ENCODE data around the gene EXD3.

The EXD3 gene

DNA sequence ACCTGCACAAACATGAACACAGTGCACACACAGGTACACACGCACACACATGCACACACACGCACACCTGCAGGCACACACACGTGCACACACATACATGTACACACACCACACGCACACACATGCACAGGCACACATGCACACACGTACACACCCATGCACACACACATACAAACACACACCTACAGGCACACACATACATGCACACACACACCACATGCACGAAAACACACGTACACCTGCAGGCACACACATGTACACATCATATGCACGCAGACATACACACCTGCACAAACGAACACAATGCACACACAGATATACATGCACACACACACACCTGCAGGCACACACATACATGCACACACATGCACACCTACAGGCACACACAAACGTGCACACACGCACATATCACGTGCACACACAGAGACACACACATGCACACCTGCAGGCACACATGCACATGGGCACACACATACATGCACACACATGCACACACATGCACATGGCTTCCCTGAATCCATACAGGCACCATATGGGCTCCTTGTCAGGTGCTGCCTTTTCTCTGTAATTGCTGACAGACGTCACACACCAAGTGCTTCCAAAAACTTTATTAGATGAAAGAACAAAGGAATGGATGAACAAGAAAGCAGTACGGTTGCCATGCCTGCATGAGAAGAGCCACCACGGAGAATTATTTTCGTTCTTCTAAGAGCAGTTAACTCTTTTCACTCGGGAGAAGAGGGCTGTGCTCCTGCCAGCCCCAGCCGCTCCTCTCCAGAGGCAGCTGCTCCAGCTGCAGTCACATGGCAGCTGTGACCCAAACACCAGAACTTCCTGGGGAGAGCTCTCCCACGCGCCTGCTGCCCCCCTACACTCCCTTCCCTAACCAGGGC, 57.2 kb downstream of the EXD3 start:
- peak; percentile 25 for DNase-seq (ENCODE audit: low spot score)

DNA sequence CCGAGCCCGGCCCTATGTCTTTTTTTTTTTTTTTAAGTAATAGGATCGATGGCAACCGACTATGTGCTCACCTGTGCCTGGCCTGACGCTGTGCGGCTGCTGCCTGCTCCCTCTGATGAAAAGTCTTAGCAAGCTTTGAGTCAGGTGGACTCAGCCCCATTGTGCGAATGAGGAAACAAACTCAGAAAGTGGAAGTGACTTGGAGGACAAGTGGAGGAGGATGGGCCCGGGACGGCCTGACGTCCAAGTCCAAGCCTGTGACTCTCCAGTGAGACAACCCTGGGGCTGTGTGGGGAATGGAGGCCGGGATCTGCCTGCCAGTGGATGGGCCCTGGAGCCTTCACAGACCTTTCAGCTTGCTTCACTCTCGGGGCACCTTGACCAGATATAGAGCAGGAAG, 57.9 kb downstream of the EXD3 start:
- no peak for DNase-seq (ENCODE audit: low spot score)

DNA sequence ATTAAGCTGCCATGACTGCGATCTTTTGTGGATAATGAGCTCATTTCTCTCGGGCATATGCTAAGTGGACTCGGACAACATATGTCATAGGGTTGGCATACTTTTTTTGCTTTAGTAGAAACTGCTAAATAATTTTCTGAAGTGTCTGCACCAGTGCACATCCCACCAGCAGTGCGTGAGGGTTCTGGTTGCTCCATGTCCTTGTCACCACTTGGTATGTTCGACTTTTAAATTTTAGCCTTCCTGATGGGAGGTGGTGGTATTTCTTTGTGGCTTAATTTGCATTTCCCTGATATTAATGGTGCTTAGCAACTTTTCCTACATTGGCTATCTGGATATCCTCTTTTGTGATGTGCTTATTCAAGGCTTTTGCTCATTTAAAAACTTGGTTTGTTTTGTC, 63.1 kb downstream of the EXD3 start:
- no peak for DNase-seq (ENCODE audit: low spot score)

DNA sequence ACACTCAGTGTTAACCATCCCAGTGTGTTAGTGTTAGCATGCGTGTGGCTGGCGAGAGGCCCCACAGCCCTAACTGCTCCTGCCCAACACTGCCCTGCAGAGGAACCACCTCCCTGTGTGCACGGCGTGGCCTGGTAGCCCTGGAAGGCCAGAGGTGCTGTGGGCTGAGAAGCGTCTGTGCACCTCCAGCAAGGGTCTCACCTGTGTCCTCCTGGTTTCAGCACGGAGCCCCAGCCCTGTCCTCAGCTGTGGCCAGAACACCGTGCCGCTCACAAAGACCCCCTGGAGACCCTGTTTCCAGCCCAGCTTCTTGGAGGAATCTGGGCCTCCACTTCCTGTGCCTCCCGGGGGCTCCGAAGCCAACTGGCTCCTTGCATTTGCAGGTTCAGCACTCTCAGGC, 64.8 kb downstream of the EXD3 start:
- DNase-seq (ENCODE audit: low spot score) = no peak

DNA sequence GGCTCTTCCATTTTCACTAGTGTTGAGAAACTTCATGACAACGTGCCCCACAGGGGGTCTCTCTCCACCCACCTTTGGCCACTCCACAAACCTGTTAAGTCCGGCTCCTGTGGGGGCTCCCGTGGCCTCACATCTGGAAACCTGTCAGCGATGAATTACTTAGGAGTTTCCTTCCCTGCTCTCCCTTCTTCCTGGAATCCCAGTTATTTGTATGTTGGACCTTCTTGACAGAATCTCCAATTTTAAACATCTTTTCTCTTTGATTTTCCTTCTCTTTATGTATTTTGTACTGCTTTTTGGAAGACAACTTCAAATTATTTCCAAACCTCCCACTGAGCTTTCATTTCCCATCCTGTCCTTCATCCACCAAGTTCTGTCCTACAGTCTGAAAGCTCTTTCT, 65.8 kb downstream of the EXD3 start:
- no peak for DNase-seq (ENCODE audit: low spot score)

DNA sequence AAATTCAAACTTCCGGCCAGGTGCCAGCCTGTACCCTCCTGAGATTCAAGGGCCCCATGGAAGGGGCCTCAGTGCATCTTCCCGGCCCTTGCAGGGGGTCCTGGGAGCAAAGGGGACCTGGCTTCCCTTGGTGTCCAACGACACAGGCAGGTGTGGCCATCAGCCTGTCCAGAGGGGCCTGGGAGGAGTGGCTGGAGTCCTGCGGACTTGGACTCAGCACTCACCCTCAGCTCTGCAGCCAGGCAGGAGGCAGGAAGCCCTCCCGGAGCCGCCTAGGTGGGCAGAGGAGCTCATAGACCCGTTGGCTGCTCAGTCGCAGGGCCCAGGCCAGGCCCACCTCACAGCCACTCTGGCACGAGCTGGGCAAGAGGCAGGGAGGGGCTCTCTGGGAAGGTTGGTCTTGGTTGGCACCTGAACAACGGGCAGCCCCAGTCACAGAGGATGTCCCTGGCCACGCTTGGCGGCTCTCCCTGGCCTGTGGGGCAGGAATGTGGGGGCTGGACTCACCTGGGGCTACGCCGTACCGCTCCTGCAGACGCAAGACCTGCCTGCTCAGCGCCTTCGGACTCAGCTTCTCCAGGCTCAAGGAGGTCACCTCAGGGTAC, 67.1 kb downstream of the EXD3 start:
- DNase-seq (ENCODE audit: low spot score) = no peak

DNA sequence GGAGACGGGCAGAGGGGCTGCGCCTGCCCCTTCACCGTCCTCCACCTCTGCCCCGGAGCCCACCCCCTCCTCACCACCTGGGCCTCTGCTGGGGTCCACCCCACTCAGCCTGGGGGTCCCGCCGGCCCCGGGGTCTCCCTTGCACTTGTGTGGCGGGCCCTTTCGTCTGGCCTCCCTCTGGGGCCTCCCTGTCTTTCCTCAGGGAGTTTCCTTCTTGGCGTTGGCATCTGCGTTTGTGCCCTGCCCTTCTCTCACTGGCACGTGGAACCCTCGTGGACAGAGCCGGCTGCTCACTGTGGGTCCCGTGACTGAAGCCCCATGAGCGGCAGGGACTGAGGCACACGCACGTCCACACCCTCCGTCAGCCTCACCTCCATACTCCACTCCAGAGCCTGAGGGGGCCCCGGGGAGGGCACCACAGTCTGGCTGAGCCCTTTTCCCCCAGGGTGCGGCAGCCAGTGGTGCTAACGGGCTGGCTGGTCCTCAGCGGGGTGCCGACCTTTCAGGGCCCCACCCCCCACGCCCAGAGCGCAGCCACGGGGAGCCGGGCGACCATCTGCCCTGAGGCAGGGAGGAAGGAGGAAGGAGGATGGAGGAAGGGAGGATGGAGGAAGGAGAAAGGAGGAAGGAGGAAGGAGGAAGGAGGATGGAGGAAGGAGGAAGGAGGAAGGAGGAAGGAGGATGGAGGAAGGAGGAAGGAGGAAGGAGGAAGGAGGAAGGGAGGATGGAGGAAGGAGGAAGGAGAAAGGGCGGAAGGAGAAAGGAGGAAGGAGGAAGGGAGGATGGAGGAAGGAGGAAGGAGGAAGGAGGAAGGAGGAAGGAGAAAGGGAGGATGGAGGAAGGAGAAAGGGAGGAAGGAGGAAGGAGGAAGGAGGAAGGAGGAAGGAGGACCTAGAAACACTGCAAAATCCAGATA, 67.9 kb downstream of the EXD3 start:
- no peak for DNase-seq (ENCODE audit: low spot score)

DNA sequence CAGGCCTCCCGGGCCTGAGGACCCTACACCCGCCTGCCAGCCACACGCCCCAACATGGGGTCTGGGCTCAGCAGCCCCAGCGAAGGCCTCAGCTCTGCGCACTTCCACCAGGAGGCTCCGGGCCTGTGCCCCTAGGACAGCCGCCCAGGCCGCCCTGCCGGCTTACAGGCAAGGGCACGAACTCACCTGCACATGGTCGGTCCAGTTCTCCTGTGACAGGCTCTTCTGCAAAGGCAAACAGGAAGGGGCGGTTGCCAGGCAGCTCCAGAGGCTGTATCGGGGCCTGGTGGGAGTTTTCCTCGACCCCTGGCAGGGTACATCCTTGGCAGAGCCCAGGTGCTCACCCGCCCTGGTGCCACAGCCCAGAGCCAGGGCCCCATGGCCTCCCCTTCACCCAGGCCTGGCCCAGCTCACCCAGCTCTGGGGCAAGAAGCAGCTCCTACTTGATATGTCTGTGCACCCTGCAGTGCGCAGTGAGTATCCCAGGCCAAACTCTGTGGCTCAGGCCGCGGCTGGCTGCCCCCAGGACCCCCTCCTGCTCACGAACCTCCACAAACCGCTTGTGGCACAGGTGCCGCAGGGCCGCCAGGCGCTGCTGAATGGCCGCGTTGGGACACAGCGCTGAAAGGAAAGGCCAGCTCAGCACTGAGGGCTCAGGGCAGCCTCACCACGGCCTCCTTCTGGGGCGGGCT, 68.7 kb downstream of the EXD3 start:
- DNase-seq (ENCODE audit: low spot score) = peak; percentile 57

DNA sequence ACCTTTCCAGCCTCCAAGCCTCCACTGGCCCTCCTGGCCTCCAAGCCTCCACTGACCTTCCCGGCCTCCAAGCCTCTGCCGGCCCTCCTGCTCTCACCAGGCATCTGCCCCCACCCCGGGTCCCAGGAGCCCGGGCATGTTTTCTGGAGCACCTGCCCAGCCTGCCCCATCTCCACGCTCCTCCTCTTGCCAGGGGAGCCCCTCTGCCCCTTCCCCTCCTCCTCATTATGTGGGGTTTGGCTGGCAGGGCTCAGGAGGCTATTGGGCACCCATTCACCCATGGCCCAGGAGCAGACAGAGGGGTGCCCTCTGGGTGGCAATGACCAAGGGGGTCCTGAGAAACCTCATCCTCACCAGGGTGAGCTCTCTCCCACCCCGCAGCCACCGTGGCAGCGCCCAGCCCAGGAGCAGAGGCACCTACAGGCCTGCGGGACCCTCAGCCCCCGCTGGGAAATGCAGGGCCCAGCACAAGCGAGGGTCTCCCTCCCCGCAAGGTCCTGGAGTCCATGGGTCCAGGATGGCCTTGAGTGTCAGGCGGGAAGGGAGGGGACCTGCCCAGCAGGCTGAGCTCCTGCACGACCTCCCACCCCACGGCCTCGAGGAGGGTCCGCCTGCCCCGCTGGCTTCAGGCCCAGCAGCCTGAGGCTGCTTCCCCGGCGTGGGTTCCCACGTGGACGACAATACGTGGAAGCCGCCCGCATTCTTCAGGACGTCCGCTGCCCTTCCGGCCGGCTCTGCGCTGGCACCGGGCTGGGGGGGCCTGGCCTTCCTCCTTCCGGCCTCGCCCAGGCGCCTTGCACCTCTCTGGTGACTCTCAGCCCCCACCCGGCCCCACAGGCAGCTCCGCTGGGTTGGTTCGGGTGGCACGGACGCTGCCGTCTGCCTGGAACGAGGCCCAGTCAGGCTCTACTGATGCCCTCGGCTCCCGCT, 69.5 kb downstream of the EXD3 start:
- peak; percentile 61 for DNase-seq (ENCODE audit: low spot score)

DNA sequence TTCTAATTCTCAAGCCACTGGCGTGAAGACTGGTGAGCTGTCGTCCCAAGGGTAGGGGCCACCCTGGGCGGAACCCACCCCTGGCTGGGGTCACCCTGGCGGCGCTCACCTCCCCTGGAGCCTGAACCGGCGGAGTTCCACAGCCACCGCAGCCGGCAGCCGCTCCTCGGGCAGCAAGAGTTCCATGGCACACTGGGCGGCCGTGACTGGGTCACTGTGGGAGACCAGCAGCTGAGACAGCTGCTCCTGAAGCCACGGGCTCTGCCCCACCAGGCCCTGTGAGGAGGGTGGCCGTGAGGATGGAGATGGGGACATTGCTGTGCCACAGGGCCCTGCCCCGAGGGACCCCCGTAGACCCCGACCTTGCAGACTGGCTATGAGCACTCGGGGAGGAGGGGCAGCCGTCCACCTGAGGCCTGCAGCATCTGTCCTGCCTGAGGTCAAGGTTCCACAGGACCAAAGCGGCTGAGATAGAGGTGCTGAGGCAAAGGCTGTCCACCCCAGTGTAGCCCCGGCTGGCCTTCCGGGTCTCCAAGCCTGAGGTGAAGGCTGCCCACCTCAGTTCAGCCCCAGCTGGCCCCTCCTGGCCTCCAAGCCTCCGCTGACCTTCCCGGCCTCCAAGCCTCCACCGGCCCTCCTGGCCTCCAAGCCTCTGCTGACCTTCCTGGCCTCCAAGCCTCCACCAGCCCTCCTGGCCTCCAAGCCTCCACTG, 70.3 kb downstream of the EXD3 start:
- DNase-seq (ENCODE audit: low spot score) = no peak

DNA sequence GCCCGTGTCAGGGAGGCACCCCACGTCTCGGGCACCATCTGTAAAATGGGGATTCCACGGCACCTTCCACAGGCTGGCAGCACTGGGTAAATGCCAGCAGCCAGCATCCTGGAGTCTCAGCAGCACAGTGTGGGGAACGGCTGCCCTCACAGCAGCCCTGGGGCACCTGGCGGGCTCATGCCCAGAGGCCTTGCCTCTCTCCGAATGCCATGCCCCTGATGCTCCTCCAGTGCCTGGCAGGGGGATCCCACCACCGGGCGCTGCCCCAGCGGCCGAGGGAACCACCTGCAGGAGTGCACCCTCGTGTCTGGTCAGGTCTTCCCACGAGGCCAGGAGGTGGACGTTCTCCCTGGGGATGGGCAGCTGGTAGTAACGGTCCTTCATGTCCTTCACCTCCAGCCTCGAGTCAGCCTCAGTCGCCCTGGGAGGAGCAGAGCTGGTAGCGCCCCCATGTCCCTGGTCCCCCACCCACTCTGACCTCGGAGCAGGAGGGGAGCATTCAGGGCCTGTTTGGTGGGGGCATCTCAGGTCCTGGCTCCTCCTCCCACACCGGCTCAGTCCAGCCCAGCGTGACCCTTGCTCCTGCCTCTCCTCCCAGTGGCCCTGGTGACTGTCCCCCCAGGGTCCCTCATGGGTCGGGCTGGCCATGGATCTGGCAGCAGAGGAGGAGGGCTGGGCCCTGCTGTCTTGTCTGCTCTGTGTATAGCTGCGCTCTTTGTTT, 71.0 kb downstream of the EXD3 start:
- no peak for DNase-seq (ENCODE audit: low spot score)

DNA sequence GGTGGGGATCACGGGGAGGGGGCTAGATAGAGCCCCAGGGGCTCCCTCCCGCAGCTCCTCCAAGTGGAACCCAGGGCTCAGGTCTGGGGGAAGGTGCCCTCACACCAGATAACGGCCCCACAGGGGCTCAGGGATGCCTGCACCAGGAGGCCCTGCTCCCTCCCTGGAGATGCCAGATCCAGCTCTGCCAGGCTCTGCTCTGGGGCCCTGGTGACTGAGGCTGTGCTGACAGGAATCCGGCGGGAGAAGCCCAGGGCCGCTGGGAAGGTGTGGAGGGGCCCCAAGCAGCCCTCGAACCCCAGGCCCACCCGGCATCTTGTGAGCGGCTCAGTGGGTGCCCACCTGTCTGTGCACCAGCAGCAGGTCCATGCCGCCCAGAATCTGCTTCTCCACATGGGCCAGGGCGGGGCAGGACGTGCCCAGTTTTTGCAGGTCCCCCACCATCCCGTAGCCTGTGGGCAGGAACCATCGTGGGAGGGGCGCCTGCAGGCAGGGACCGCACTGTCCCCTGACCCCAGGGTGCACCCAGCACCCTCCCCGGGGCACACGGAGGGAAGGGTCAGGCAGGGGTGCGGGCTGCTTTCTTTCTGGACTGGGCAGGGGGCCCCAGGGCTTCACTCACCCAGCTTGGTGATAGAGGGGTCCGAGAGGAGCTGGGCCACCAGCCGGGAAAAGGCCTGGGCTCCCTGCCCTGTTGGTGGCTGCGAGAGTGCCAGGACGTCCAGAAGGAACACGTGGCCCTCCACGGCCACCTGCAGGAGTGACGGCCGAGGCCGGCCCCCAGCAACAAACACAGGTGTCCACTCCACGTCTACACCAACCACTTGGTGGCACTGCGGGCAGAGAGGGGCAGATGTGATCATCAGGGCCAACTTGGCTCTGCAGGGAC, 72.0 kb downstream of the EXD3 start:
- DNase-seq (ENCODE audit: low spot score) = no peak

DNA sequence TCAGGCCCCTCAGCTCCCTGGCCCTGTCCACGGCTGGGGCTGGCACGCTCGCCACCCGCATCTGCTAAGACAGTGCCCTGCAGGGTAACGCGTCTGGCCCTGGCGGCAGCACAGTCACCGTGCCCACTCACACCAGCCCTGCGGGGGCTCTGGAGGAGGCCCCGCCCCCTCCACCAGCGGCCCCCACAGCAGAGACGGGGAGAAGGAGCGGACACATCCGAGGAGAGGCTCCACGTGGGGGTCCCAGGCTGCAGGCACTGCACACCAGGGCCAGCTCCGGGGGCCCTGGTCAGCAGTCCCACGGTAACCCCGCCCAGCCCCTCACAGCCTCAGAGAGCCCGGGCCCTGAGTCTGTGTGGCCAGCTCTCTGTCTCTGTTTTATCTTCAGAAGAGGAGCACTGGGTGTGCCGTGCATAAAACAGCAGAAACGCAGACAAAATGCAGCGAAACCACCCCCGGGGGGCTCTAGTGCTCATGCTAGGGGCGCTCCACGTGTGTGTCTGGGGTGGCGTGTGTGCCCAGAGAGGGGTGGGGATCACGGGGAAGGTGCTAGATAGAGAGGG, 73.4 kb downstream of the EXD3 start:
- no peak for DNase-seq (ENCODE audit: low spot score)

DNA sequence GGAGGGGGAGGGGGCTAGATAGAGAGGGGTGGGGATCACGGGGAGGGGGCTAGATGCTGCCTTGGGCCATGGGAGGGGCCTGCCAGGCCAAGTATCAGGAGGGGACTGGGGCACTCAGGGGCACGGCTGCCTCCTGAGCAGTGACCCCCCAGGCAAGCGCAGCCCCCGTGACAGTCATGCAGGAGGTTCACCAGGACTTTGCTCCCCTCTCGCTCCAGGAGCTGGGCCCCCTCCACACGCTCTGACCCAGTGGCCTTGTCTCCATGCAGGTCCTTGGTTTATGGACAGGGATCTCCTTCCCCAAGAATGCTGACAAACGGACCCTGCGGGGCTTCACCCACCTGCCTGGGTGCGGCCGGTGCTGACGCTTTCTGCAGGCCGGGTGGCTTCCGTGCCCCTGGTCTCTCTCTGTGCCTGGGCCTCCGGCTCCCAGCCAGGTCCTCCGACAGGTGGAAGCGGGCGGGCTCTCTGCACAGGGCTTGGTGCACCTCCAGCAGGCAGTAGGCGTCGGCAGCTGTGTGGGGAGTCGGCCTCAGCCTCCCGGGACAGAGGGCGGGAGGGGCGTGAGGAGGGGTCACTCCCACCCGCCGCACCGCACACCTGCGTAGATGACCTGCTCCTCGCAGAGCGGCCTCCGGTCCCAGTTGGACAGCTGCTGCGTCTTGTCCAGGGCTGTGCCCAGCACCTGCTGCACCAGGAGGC, 74.0 kb downstream of the EXD3 start:
- no peak for DNase-seq (ENCODE audit: low spot score)

DNA sequence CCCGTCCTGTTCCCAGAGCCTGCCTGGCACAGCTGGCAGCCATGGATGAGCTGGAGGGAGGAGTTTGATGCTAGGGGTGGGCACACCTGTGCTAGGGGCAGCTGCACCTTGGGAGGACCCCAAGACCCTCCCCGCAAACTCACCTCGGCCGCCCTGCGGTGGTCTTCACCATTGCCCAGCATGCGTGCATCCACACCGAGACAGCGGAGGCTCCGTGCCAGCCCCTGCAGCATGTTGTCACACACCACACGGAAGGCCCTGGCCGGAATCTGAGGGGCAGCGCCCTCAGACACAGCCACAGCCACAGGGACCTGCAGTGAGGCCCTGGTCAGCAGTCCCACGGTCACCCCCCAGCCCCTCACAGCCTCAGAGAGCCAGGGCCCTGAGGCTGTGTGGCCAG, 75.0 kb downstream of the EXD3 start:
- DNase-seq (ENCODE audit: low spot score) = no peak

DNA sequence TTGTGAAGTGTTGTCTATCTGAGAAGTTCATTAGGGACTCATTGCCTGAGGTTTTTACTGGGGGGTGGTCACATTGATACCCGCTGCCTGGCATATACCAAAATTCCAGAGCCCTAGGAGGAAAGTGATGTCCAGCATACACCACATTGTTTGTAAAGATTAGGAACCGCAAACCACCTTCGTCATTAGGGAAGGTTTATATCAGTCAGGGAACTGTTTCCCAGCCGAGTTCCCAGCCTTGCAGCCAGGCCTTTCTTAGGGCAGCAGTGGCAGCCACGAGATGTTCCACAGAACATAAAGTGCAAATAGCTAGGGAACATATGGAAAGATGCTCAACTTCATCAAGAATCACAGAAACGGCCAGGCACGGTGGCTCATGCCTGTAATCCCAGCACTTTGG, 80.5 kb downstream of the EXD3 start:
- DNase-seq (ENCODE audit: low spot score) = no peak

DNA sequence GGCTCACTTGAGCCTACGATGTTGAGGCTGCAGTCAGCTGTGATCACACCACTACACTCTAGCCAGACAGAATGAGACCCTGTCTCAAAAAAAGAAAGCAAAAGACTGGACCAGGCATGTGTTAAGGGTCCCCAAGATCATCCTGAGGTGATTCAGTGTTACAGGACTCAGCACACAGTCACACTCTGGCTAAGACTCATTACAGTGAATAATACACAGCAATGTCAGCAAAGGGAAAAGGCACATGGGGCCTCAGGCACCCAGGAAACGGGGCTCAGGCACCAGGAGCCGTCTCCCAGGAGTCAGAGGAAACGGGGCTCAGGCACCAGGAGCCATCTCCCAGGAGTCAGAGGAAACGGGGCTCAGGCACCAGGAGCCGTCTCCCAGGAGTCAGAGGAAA, 81.7 kb downstream of the EXD3 start:
- no peak for DNase-seq (ENCODE audit: low spot score)
